ACC112 (cell line): ENCODE measurements around the gene CSNK1G1.
"Not testable (repeated sequence)": the region's sequence is repeated elsewhere in the genome, so short reads cannot be mapped to it uniquely, and the experiment has no call there.

Experiments used
- H2AFZ ChIP-seq: fragments of 200-600 bp; sonication (generic); one replicate; pipeline ENCODE4 v1.6.0; 2017; ENCODE audit warnings: antibody characterized with exemption, low read length; ENCODE audit not compliant: unreplicated experiment
- H3K27ac ChIP-seq: fragments of 200-600 bp; sonication (generic); 2 replicates; pipeline ENCODE4 v1.5.1; 2014; ENCODE audit warnings: low read depth, mild to moderate bottlenecking, antibody characterized with exemption, low read length, moderate library complexity
- H3K27me3 ChIP-seq: fragments of 200-600 bp; sonication (generic); 2 replicates; pipeline ENCODE4 v1.6.1; 2014; ENCODE audit warnings: mild to moderate bottlenecking, antibody characterized with exemption, low read length, moderate library complexity, mixed read lengths; ENCODE audit not compliant: insufficient read depth
- H3K36me3 ChIP-seq: fragments of 200-600 bp; sonication (generic); 2 replicates; pipeline ENCODE4 v1.6.1; 2016; ENCODE audit warnings: mild to moderate bottlenecking, antibody characterized with exemption, low read length, moderate library complexity, mixed read lengths; ENCODE audit not compliant: insufficient read depth
- H3K4me1 ChIP-seq: fragments of 200-600 bp; sonication (generic); one replicate; pipeline ENCODE4 v1.6.1; 2016; ENCODE audit warnings: low read length, mixed read lengths; ENCODE audit not compliant: insufficient read depth, unreplicated experiment, control insufficient read depth
- H3K4me3 ChIP-seq: fragments of 200-600 bp; sonication (generic); 2 replicates; pipeline ENCODE4 v1.5.1; 2014; ENCODE audit warnings: mild to moderate bottlenecking, low read depth, low read length
- H3K79me2 ChIP-seq: fragments of 200-600 bp; sonication (generic); one replicate; pipeline ENCODE4 v1.6.0; 2016; ENCODE audit warnings: low read length; ENCODE audit not compliant: control insufficient read depth, unreplicated experiment, insufficient read depth

CSNK1G1 gene

GRCh38 chr15:64333516-64333915 lies 22.5 kb downstream of the CSNK1G1 start:
- Histone ChIP-seq H3K4me1 (peaks cover 9% of the 10 kb centered on the region), H3K27me3 (no peaks in the 10 kb centered on the region), H3K4me3 (no peak overlapping the region), H3K36me3 (peaks cover 3% of the 10 kb centered on the region; the same call in 1 of the 2 replicates), H3K79me2 (peaks cover 29% of the 10 kb centered on the region), H3K27ac (no peak overlapping the region), H2AFZ (no peak overlapping the region)

- not testable (repeated sequence) for H3K4me1 ChIP-seq, H3K36me3 ChIP-seq, H2AFZ ChIP-seq, H3K4me3 ChIP-seq, H3K27ac ChIP-seq, H3K27me3 ChIP-seq
- H3K79me2 ChIP-seq, result peaks cover 18% of the 10 kb centered on the region
These were observed 24.3 kb downstream of the CSNK1G1 start for GRCh38 chr15:64331668-64332067.

DNA sequence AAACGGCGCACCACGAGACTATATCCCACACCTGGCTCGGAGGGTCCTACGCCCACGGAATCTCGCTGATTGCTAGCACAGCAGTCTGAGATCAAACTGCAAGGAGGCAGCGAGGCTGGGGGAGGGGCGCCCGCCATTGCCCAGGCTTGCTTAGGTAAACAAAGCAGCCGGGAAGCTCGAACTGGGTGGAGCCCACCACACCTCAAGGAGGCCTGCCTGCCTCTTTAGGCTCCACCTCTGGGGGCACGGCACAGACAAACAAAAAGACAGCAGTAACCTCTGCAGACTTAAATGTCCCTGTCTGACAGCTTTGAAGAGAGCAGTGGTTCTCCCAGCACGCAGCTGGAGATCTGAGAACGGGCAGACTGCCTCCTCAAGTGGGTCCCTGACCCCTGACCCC lies 29.0 kb downstream of the CSNK1G1 start:
- H3K4me3 ChIP-seq, H3K27ac ChIP-seq, H3K27me3 ChIP-seq, H2AFZ ChIP-seq, H3K36me3 ChIP-seq, H3K4me1 ChIP-seq: not testable (repeated sequence)
- peaks cover 17% of the 10 kb centered on the region for H3K79me2 ChIP-seq

- H3K36me3 ChIP-seq, H3K27ac ChIP-seq, H3K4me1 ChIP-seq, H2AFZ ChIP-seq, H3K4me3 ChIP-seq, H3K27me3 ChIP-seq: not testable (repeated sequence)
- H3K79me2 ChIP-seq, result peaks cover 20% of the 10 kb centered on the region
These were observed 29.5 kb downstream of the CSNK1G1 start for GRCh38 chr15:64326458-64326857.

DNA sequence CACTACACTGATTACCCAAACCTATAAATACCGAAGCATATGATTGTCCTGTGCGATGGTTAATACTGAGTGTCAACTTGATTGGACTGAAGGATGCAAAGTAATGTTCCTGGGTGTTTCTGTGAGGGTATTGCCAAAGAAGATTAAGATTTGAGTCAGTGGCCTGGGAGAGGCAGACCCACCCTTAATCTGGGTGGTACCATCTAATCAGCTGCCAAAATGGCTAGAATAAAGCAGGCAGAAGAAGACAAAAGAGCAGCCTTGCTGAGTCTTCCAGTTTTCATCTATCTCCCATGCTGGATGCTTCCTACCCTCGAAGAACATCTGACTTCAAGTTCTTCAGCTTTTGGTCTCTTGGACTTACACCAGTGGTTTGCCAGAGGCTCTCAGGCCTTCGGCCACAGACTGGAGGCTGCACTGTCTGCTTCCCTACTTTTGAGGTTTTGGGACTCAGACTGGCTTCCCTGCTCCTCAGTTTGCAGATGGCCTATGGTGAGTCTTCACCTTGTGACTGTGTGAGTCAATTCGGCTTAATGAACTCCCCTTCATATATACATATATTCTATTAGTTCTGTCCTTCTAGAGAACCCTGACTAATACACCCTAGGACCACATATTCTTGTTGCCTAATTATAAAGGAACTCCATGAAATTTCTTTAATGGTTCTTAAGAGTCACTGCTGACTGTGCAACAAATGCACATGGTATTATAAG lies 31.7 kb downstream of the CSNK1G1 start:
- Histone ChIP-seq H3K27me3 (no peaks in the 10 kb centered on the region), H3K4me3 (no peak overlapping the region), H3K36me3 (no peaks in the 10 kb centered on the region), H3K4me1 (no peaks in the 10 kb centered on the region), H3K27ac (no peak overlapping the region), H3K79me2 (peaks cover 28% of the 10 kb centered on the region), H2AFZ (no peak overlapping the region)

DNA sequence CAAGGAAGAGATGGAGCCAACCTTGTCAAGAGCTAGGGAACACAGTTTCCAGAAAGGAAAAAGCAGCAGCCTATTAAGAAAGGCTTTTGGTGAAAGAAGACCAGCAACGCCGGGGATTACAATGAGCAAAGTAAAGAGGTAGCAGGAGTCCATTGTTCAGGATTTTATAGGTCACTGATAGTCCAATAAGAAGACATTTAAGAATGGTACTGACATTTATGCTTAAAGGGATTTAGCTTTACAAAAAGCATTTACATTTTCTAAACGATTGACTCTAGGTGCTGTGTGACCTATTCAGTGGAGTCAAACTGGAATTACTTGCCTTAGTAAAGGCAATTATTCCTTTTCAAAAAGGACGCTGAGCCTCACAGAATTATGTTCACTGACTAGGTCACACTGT lies 40.8 kb downstream of the CSNK1G1 start:
- Histone ChIP-seq H2AFZ (no peak overlapping the region), H3K79me2 (peaks cover 31% of the 10 kb centered on the region), H3K27me3 (no peaks in the 10 kb centered on the region), H3K4me1 (no peaks in the 10 kb centered on the region), H3K27ac (no peak overlapping the region), H3K36me3 (no peaks in the 10 kb centered on the region), H3K4me3 (no peak overlapping the region)

- Histone ChIP-seq H2AFZ (no peak overlapping the region), H3K79me2 (peaks cover 35% of the 10 kb centered on the region), H3K36me3 (no peaks in the 10 kb centered on the region), H3K27me3 (no peaks in the 10 kb centered on the region), H3K4me1 (no peaks in the 10 kb centered on the region), H3K4me3 (no peak overlapping the region), H3K27ac (no peak overlapping the region)
These were observed 41.5 kb downstream of the CSNK1G1 start for GRCh38 chr15:64314456-64314855.

DNA sequence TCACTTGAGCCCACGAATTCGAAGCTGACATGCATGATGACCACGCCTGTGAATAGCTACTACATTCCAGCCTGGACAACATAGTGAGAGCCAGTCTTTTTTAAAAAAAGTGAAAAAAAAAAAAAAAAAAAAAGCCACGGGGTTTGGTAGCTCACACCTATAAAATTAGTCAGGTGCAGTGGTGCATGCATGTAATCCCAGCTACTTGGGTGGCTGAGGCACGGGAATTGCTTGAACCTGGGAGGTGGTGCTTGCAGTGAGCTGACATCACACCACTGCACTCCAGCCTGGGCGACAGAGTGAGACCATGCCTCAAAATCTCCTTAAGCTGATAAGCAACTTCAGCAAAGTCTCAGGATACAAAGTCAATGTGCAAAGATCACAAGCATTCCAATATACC lies 44.4 kb downstream of the CSNK1G1 start:
- peaks cover 41% of the 10 kb centered on the region for H3K79me2 ChIP-seq

GRCh38 chr15:64310036-64310435 lies 45.9 kb downstream of the CSNK1G1 start:
- no peak overlapping the region for H2AFZ ChIP-seq
- no peaks in the 10 kb centered on the region for H3K27me3 ChIP-seq
- H3K4me3 ChIP-seq, result no peak overlapping the region
- no peaks in the 10 kb centered on the region; the same call in 1 of the 2 replicates for H3K36me3 ChIP-seq
- no peak overlapping the region for H3K27ac ChIP-seq
- H3K4me1 ChIP-seq, result peaks cover 3% of the 10 kb centered on the region
- H3K79me2 ChIP-seq, result peaks cover 49% of the 10 kb centered on the region

More for the DNA sequence above, 44.4 kb downstream of the CSNK1G1 start:
- Histone ChIP-seq H3K27ac (no peak overlapping the region), H3K4me3 (no peak overlapping the region), H2AFZ (no peak overlapping the region), H3K27me3 (no peaks in the 10 kb centered on the region), H3K4me1 (no peaks in the 10 kb centered on the region), H3K36me3 (no peaks in the 10 kb centered on the region; the same call in 1 of the 2 replicates)

DNA sequence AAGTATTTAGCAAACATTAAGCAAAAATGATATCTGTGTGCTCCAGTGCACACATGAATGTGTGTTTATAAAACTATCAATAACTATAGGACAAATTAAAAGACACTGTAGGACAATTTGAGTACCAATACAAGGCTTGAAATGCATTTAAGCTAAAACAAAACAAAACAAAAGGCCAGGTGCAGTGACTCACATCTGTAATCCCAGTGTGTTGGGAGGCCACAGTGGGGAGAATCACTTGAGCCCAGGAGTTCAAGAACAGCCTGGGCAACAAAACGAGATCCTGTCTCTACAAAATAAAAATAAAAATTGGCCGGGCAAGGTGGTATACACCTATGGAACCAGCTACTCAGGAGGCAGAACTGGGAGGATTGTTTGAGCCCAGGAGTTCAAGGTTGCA lies 50.7 kb downstream of the CSNK1G1 start:
- H3K27me3 ChIP-seq, result no peaks in the 10 kb centered on the region
- H3K79me2 ChIP-seq, result peaks cover 48% of the 10 kb centered on the region
- H3K4me3 ChIP-seq, result no peak overlapping the region
- H3K36me3 ChIP-seq, result peaks cover 4% of the 10 kb centered on the region
- peaks cover 3% of the 10 kb centered on the region for H3K4me1 ChIP-seq
- no peak overlapping the region for H3K27ac ChIP-seq
- no peak overlapping the region for H2AFZ ChIP-seq

DNA sequence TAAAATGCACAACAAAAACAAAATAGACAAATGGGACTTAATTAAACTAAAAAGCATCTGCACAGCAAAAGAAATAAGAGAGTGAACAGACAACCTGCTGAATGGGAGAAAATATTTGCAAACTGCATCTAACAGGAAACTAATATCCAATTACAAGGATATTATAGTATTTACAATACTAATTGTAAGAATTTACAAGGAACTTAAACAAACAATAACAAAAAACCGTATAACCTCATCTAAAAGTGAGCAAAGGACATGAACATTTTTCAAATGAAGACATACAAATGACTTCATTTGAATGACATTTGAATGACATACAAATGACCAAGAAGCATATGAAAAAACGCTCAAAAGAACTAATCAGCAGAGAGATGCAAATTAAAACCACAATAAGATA lies 66.4 kb downstream of the CSNK1G1 start:
- Histone ChIP-seq H2AFZ (no peak overlapping the region), H3K27me3 (no peaks in the 10 kb centered on the region), H3K79me2 (peaks cover 49% of the 10 kb centered on the region), H3K27ac (no peak overlapping the region), H3K4me1 (peaks cover 15% of the 10 kb centered on the region), H3K4me3 (no peak overlapping the region), H3K36me3 (no peaks in the 10 kb centered on the region)
